ENCODE results near the gene SHE. TPM values are rescaled to one million over a fixed set of nuclear protein-coding genes. Genes with fewer than 3 reads are reported as not detected.

SHE gene
- total and polyA plus RNA-seq, 2 donors (not counting 3 experiments of a cell fraction or from before 2014, with no cell fraction given), result 30.1 to 52.7 TPM

GRCh38 chr1:154495496-154496273 is 6.5 kb downstream of the SHE start:
- FAIRE-seq (peak; percentile 73), DNase-seq (ENCODE audit: low read depth, low spot score) (peak; percentile 66)
- Histone ChIP-seq H3K9ac (replicated peaks; ENCODE audit: extremely low read depth, insufficient read depth, low read length) (peak overlapping the region; percentile 65), H3K79me2 (ENCODE audit: control insufficient read depth, insufficient read depth, low read length) (peaks cover 49% of the 10 kb centered on the region), H2AFZ (ENCODE audit: low read depth, low read length) (no peak overlapping the region), H3K4me1 (ENCODE audit: control insufficient read depth, extremely low read depth, insufficient read depth, low read length) (peaks cover 92% of the 10 kb centered on the region), H3K27ac (ENCODE audit: insufficient read depth, low read depth, low read length) (peak overlapping the region; percentile 89), H3K4me2 (ENCODE audit: insufficient read depth, low read length) (peak overlapping the region; percentile 84), H4K20me1 (replicated peaks; ENCODE audit: control insufficient read depth, extremely low read depth, insufficient read depth, low read length) (no peaks in the 10 kb centered on the region), H3K36me3 (ENCODE audit: control insufficient read depth in 2 of 2, extremely low read depth in 1 of 2, insufficient read depth in 2 of 2, low read length in 2 of 2) (peaks cover 4 to 6% of the 10 kb centered on the region in 2 experiments), H3K27me3 (ENCODE audit: control insufficient read depth in 2 of 2, insufficient read depth in 2 of 2, low read length in 2 of 2) (no peaks in the 10 kb centered on the region), H3K4me3 (replicated peaks in 1 of 3; ENCODE audit: insufficient read depth in 1 of 3, low read depth in 1 of 3, low read length in 3 of 3) (peak overlapping the region in 1 of 3 experiments; percentile 29), H3K9me3 (replicated peaks; ENCODE audit: control insufficient read depth, insufficient read depth, low read length) (no peaks in the 10 kb centered on the region), H3K9me1 (replicated peaks; ENCODE audit: control insufficient read depth, extremely low read depth, insufficient read depth, low read length) (no peaks in the 10 kb centered on the region)
- no TSS peak for BruUV-seq (replicated peaks)
- TF ChIP-seq JUN (IDR thresholded peaks at IDR 0.05; ENCODE audit: borderline replicate concordance, insufficient read depth, insufficient read length, low read depth) (no peak), MYC (IDR thresholded peaks at IDR 0.05; ENCODE audit: low read depth, low read length) (no peak), GATA2 (IDR thresholded peaks at IDR 0.05; ENCODE audit: insufficient read depth, insufficient read length, low read depth, low read length) (peak; percentile 42), POLR2A (IDR thresholded peaks at IDR 0.05; ENCODE audit: low read depth, low read length) (no peak), POLR2AphosphoS5 (IDR thresholded peaks at IDR 0.05; ENCODE audit: insufficient read depth, low read depth, low read length) (peak; percentile 50)
- ChIA-PET POLR2A (interaction anchor here (1.4 to 1.6 kb wide), 3 partner anchors 10 to 11 kb away, joined by 5 to 13 read pairs (median 6); no protein-coding TSS in a partner anchor), CTCF (interaction anchor here (1.0 to 6.2 kb wide), 6 partner anchors 9 to 63 kb away, joined by 3 to 66 read pairs (median 10); partner anchors contain the start of gene UBE2Q1)
- intact Hi-C loops (cut with micrococcal nuclease), result loop anchor here (10.0 kb wide), 1 partner anchor 239 kb away; no protein-coding TSS in a partner anchor
- dilution Hi-C loops (cut with MboI; ENCODE audit: extremely low pct_ligation_motif_present, low sequenced_read_pairs), result no loop called here

GRCh38 chr1:154493276-154493675 is 8.9 kb downstream of the SHE start:
- H3K79me2 ChIP-seq (ENCODE audit: control insufficient read depth, insufficient read depth, low read length), result peaks cover 40% of the 10 kb centered on the region
- intact Hi-C loops (cut with micrococcal nuclease), result loop anchor here (1.0 to 10.0 kb wide), 2 partner anchors 8 to 242 kb away; no protein-coding TSS in a partner anchor
- no peak overlapping the region for H2AFZ ChIP-seq (ENCODE audit: low read depth, low read length)
- ChIA-PET CTCF (interaction anchor here (1.1 to 6.2 kb wide), 6 partner anchors 8 to 66 kb away, joined by 3 to 66 read pairs (median 5); no protein-coding TSS in a partner anchor), POLR2A (interaction anchor here (0.8 kb wide), 1 partner anchor 9 kb away, joined by 4 read pairs; no protein-coding TSS in a partner anchor)
- BruUV-seq (replicated peaks), result no TSS peak
- no peaks in the 10 kb centered on the region for H3K9me1 ChIP-seq (replicated peaks; ENCODE audit: control insufficient read depth, extremely low read depth, insufficient read depth, low read length)
- H3K27me3 ChIP-seq (ENCODE audit: control insufficient read depth in 2 of 2, insufficient read depth in 2 of 2, low read length in 2 of 2), result no peaks in the 10 kb centered on the region
- TF ChIP-seq POLR2A (IDR thresholded peaks at IDR 0.05; ENCODE audit: low read depth, low read length), result peak; percentile 75
- TF ChIP-seq POLR2AphosphoS5 (IDR thresholded peaks at IDR 0.05; ENCODE audit: insufficient read depth, low read depth, low read length), result peak; percentile 84
- TF ChIP-seq MAX (IDR thresholded peaks at IDR 0.05; ENCODE audit: insufficient read depth, insufficient read length), result no peak
- peak; percentile 60 for TF ChIP-seq GATA2 (IDR thresholded peaks at IDR 0.05; ENCODE audit: insufficient read depth, insufficient read length, low read depth, low read length)
- peak overlapping the region; percentile 89 for H3K27ac ChIP-seq (ENCODE audit: insufficient read depth, low read depth, low read length)
- FAIRE-seq, result peak; percentile 93
- peak overlapping the region; percentile 45 for H3K9ac ChIP-seq (replicated peaks; ENCODE audit: extremely low read depth, insufficient read depth, low read length)
- H3K36me3 ChIP-seq (ENCODE audit: control insufficient read depth in 2 of 2, extremely low read depth in 1 of 2, insufficient read depth in 2 of 2, low read length in 2 of 2), result peaks cover 6 to 11% of the 10 kb centered on the region in 2 experiments
- H3K4me3 ChIP-seq (replicated peaks in 1 of 3; ENCODE audit: insufficient read depth in 1 of 3, low read depth in 1 of 3, low read length in 3 of 3), result peak overlapping the region in 1 of 3 experiments; percentile 3
- no peaks in the 10 kb centered on the region for H4K20me1 ChIP-seq (replicated peaks; ENCODE audit: control insufficient read depth, extremely low read depth, insufficient read depth, low read length)
- peaks cover 89% of the 10 kb centered on the region for H3K4me1 ChIP-seq (ENCODE audit: control insufficient read depth, extremely low read depth, insufficient read depth, low read length)
- DNase-seq (ENCODE audit: low read depth, low spot score), result peak; percentile 84
- no peaks in the 10 kb centered on the region for H3K9me3 ChIP-seq (replicated peaks; ENCODE audit: control insufficient read depth, insufficient read depth, low read length)
- peak overlapping the region; percentile 38 for H3K4me2 ChIP-seq (ENCODE audit: insufficient read depth, low read length)
- dilution Hi-C loops (cut with MboI; ENCODE audit: extremely low pct_ligation_motif_present, low sequenced_read_pairs), result no loop called here
